GM12878 (cell line): Measurements from ENCODE around the gene PRDM16. TPM values are rescaled to one million over a fixed set of nuclear protein-coding genes. Genes with fewer than 3 reads are reported as not detected.

Experiments
- ATAC-seq: fragments of 200-7000 bp; cut with Tn5 transposase; 3 replicates; pipeline ENCODE4 v1.9.1; 2020; ENCODE audit warnings: mild to moderate bottlenecking, moderate library complexity
- BruUV-seq: library from RNA; stranded (reverse); fragments of 400-500 nt; replicated peaks from 2 replicates; lab custom pipeline; 2021; lab: Mats Ljungman, UMichigan
- CTCF ChIA-PET: fragments of 300-600 bp; sonication (Branson Sonifier 250); formaldehyde crosslinking; extraction: SDS; loops from one replicate; lab custom pipeline; 2021; ENCODE audit warnings: inconsistent platforms; lab: Yijun Ruan, JAX
- POLR2A ChIA-PET: fragments of 350-600 bp; formaldehyde crosslinking; extraction: SDS; loops from one replicate; lab custom pipeline; 2021; ENCODE audit warnings: inconsistent platforms; lab: Charles Lee
- RAD21 ChIA-PET: fragments of 300-600 bp; sonication (Branson Sonifier 250); formaldehyde crosslinking; loops from one replicate; lab custom pipeline; 2023; ENCODE audit warnings: antibody characterized with exemption; ENCODE audit not compliant: unreplicated experiment; lab: Charles Lee
- SMC1A ChIA-PET: fragments of 300-600 bp; sonication (Branson Sonifier 250); formaldehyde crosslinking; loops from one replicate; lab custom pipeline; 2023; ENCODE audit not compliant: unreplicated experiment, uncharacterized antibody; lab: Charles Lee
- DNase-seq: peaks from one replicate; pipeline ENCODE4 v3.0.0-alpha.2; 2011; ENCODE audit warnings: low read depth, low spot score
- FAIRE-seq: peaks from 3 replicates; lab custom pipeline; 2011; peaks lifted over from hg19 to GRCh38; lab: Jason Lieb, UNC
- H2AFZ ChIP-seq: 2 replicates; pipeline ENCODE4 v1.6.0; 2011; ENCODE audit warnings: low read depth, low read length, control low read depth; ENCODE audit not compliant: control insufficient read depth
- H3K27ac ChIP-seq: 2 replicates; pipeline ENCODE4 v1.5.1; 2011; ENCODE audit warnings: control low read depth; ENCODE audit not compliant: control insufficient read depth, insufficient read depth
- H3K27me3 ChIP-seq, 2 experiments: replicated peaks in 1 of 2; 2 replicates each; pipeline versions ENCODE4 v1.6.0 to v1.6.1; 2011; ENCODE audit warnings: low read length in 1 of 2; ENCODE audit not compliant: control insufficient read depth in 2 of 2, insufficient read depth in 2 of 2
- H3K36me3 ChIP-seq, 2 experiments: 2 replicates each; pipeline ENCODE4 v1.5.1; 2011; ENCODE audit warnings: low read length in 1 of 2; ENCODE audit not compliant: control insufficient read depth in 2 of 2, insufficient read depth in 2 of 2
- H3K4me1 ChIP-seq: 2 replicates; pipeline ENCODE4 v1.6.1; 2011; ENCODE audit warnings: mild to moderate bottlenecking, low read length, moderate library complexity, mixed read lengths; ENCODE audit not compliant: control insufficient read depth, insufficient read depth
- H3K4me2 ChIP-seq: 2 replicates; pipeline ENCODE4 v1.6.0; 2011; ENCODE audit warnings: control low read depth; ENCODE audit not compliant: control insufficient read depth, insufficient read depth
- H3K4me3 ChIP-seq: fragments of 200-600 bp; sonication (generic); 2 replicates; pipeline ENCODE4 v1.5.1; 2016
- H3K79me2 ChIP-seq: 2 replicates; pipeline ENCODE4 v1.6.0; 2011; ENCODE audit warnings: low read length; ENCODE audit not compliant: control insufficient read depth, insufficient read depth
- H3K9ac ChIP-seq: 2 replicates; pipeline ENCODE4 v1.8.0; 2011; ENCODE audit warnings: low read length, control low read depth, mixed read lengths; ENCODE audit not compliant: control insufficient read depth, insufficient read depth
- H3K9me3 ChIP-seq: replicated peaks from 3 replicates; pipeline ENCODE4 v1.5.1; 2011; ENCODE audit warnings: mild to moderate bottlenecking, low read length; ENCODE audit not compliant: control insufficient read depth, insufficient read depth
- H4K20me1 ChIP-seq: 2 replicates; pipeline ENCODE4 v1.6.0; 2011; ENCODE audit not compliant: control insufficient read depth, insufficient read depth
- CUX1 ChIP-seq: IDR thresholded peaks from 2 replicates; pipeline ENCODE4 v1.6.1; 2012; ENCODE audit warnings: improper control_type of control experiment, low read depth, low read length; ENCODE audit not compliant: insufficient replicate concordance
- ESRRA ChIP-seq: IDR thresholded peaks from 2 replicates; pipeline ENCODE4 v1.6.1; 2012; ENCODE audit warnings: mild to moderate bottlenecking, low read length, improper control_type of control experiment
- FOS ChIP-seq: IDR thresholded peaks from 3 replicates; pipeline ENCODE4 v1.6.1; 2011; ENCODE audit warnings: borderline replicate concordance; ENCODE audit not compliant: insufficient read length; ENCODE audit errors: extremely low read depth
- HCFC1 ChIP-seq: fragments of 150-350 bp; IDR thresholded peaks from 2 replicates; pipeline ENCODE4 v1.6.1; 2014; ENCODE audit warnings: low read length
- JUND ChIP-seq: IDR thresholded peaks from 2 replicates; pipeline ENCODE4 v1.6.1; 2012; ENCODE audit warnings: low read depth, mild to moderate bottlenecking, low read length, improper control_type of control experiment, moderate library complexity
- MEF2A ChIP-seq: IDR thresholded peaks from 2 replicates; pipeline ENCODE4 v1.6.1; 2011; ENCODE audit warnings: low read depth, mild to moderate bottlenecking, low read length, moderate library complexity; ENCODE audit not compliant: insufficient read depth
- SMARCA5 ChIP-seq: fragments of 450-650 bp; IDR thresholded peaks from 2 replicates; pipeline ENCODE4 v1.6.1; 2017; ENCODE audit warnings: mild to moderate bottlenecking
- ZBTB40 ChIP-seq: fragments of 450-650 bp; IDR thresholded peaks from 2 replicates; pipeline ENCODE4 v1.6.1; 2016; ENCODE audit warnings: mild to moderate bottlenecking, moderate library complexity, borderline replicate concordance
- ZNF592 ChIP-seq: fragments of 450-650 bp; IDR thresholded peaks from 2 replicates; pipeline ENCODE4 v1.6.1; 2017; ENCODE audit warnings: mild to moderate bottlenecking, moderate library complexity
- WGBS: methylation state at CpG from one replicate; pipeline ENCODE4 v1.1.6; 2016; ENCODE audit warnings: low lambda C conversion rate; ENCODE audit not compliant: insufficient replicate concordance, insufficient coverage; ENCODE audit errors: missing lambda C conversion rate; 5-methylcytosine and 5-hydroxymethylcytosine counted together
- in situ Hi-C: fragments of 300-500 bp; cut with MboI; formaldehyde crosslinking; loops from 9 replicates; pipeline ENCODE4 v1.14.3; 2018; ENCODE audit warnings: mixed read lengths
- intact Hi-C: fragments of 100-400 bp; cut with micrococcal nuclease; formaldehyde crosslinking; loops from one replicate; pipeline ENCODE4 v1.14.2; 2022; ENCODE audit not compliant: unreplicated experiment
- polyA plus RNA-seq, 11 experiments: library from polyadenylated mRNA; depleted of rRNA in 4 of 11; unstranded in 6 of 11; stranded (reverse) in 5 of 11; fragments of >200 nt; fragmentation: Nextera tagmentation in 4 of 11; fragmentation: Illumina TruSeq in 1 of 11; extraction: Ambion mirVana in 4 of 11; extraction: Trizol in 1 of 11; gene quantifications; 1 replicate in 1 of 11; 2 replicates in 10 of 11; pipeline versions ENCODE4 v1.2.1 to v1.2.3, GENCODE V29; 2011 to 2016; ENCODE audit warnings: inconsistent platforms in 2 of 11, missing spikeins in 2 of 11, low read depth in 1 of 11
- total RNA-seq, 4 experiments: library from RNA; depleted of rRNA in 3 of 4; stranded (reverse); fragments of >200 nt in 3 of 4; fragmentation: Illumina TruSeq in 1 of 4; extraction: Trizol in 1 of 4; gene quantifications; 2 replicates each; pipeline versions ENCODE4 v1.2.1 to v1.2.3, GENCODE V29; 2013 to 2021

The PRDM16 gene
- total and polyA plus RNA-seq, 10 of the 15 experiments (the other 5 are each of a cell fraction or from before 2014, with no cell fraction given), result 0.03 TPM; not detected in 9

GRCh38 chr1:3271866-3272265 lies 202.9 kb downstream of the PRDM16 start:
- no TSS peak for BruUV-seq
- no peak for ATAC-seq
- Histone ChIP-seq H3K36me3 (no peaks in the 10 kb centered on the region), H3K27me3 (no peaks in the 10 kb centered on the region), H3K4me2 (no peak overlapping the region), H3K4me3 (no peak overlapping the region), H3K9ac (no peak overlapping the region), H3K79me2 (no peaks in the 10 kb centered on the region), H3K9me3 (no peaks in the 10 kb centered on the region; the same call in 2 of the 3 replicates), H3K4me1 (no peaks in the 10 kb centered on the region), H2AFZ (no peak overlapping the region), H4K20me1 (no peaks in the 10 kb centered on the region; the same call in 1 of the 2 replicates), H3K27ac (no peak overlapping the region)
- CTCF ChIA-PET, result no interaction called here
- WGBS, result 22% methylated on average over 9 of the region's 9 CpGs
- in situ Hi-C loops, result no loop called here
- SMC1A ChIA-PET, result no interaction called here
- intact Hi-C loops, result no loop called here
- no peak for FAIRE-seq
- POLR2A ChIA-PET, result no interaction called here
- DNase-seq, result no peak
- RAD21 ChIA-PET, result no interaction called here
- no peak for TF ChIP-seq JUND
- TF ChIP-seq SMARCA5, result no peak
- no peak for TF ChIP-seq ESRRA
- TF ChIP-seq ZBTB40, result no peak
- TF ChIP-seq ZNF592, result no peak
- TF ChIP-seq HCFC1, result no peak
- TF ChIP-seq MEF2A, result no peak
- TF ChIP-seq FOS, result no peak
- no peak for TF ChIP-seq CUX1
